Right lung (tissue), 10 donors: Measurements from ENCODE around the gene OR5AL1. TPM values are rescaled to one million over a fixed set of nuclear protein-coding genes. Genes with fewer than 3 reads are reported as not detected.
"Not testable (repeated sequence)": the region's sequence is repeated elsewhere in the genome, so short reads cannot be mapped to it uniquely, and the experiment has no call there.

Experiments
- DNase-seq, 2 donors: peaks; one replicate each; pipeline ENCODE4 v3.0.0-alpha.2; 2013
- long read RNA-seq, 8 donors: transcript quantifications; one replicate each; lab custom pipeline, GENCODE V29; 2026
- polyA plus RNA-seq, 5 donors: library from polyadenylated mRNA; unstranded; fragments of 120-200 nt; gene quantifications; one replicate each; pipeline versions ENCODE4 v1.2.1 to v1.2.3, GENCODE V29; 2013; ENCODE audit warnings: inconsistent platforms in 1 of 5, low replicate concordance in 1 of 5; ENCODE audit not compliant: insufficient read length in 5 of 5, insufficient read depth in 1 of 5

The OR5AL1 gene
- not detected for polyA plus RNA-seq
- long read RNA-seq, donor 1 = 0 reads
- long read RNA-seq, donor 2 = 0 reads
- long read RNA-seq, donor 3 = 0 reads
- long read RNA-seq, donor 4 = 0 reads
- long read RNA-seq, donor 5 = 0 reads
- long read RNA-seq, donor 6 = 0 reads
- long read RNA-seq, donor 7 = 0 reads
- long read RNA-seq, donor 8 = 0 reads

- no peak for DNase-seq
Observed at GRCh38 chr11:56412396-56412795, at the start of gene OR5AL1. TSS of gene OR5AL1 (plus strand) at chr11:56412696.

GRCh38 chr11:56375324-56375723 lies 37.2 kb upstream of the OR5AL1 start, which contains the start of gene OR8U1:
TSS of gene OR8U1 (plus strand) at chr11:56375624. CDS start at chr11:56375624, 0 bp downstream.
- DNase-seq = no peak

GRCh38 chr11:56380120-56380519 lies 32.4 kb upstream of the OR5AL1 start:
- no peak for DNase-seq

- DNase-seq = no peak
Observed at GRCh38 chr11:56394381-56394780, 18.1 kb upstream of the OR5AL1 start.

- DNase-seq = no peak
Observed at GRCh38 chr11:56396047-56396446, 16.4 kb upstream of the OR5AL1 start.

- not testable (repeated sequence) for DNase-seq
Observed at GRCh38 chr11:56401858-56402461, 10.5 kb upstream of the OR5AL1 start.

GRCh38 chr11:56404393-56404792 lies 8.1 kb upstream of the OR5AL1 start:
- DNase-seq = no peak

- no peak for DNase-seq
Observed at GRCh38 chr11:56410801-56411200, 1.7 kb upstream of the OR5AL1 start.

- no peak for DNase-seq
Observed at GRCh38 chr11:56453521-56453920, 41.0 kb downstream of the OR5AL1 start.

GRCh38 chr11:56457076-56457475 lies 44.6 kb downstream of the OR5AL1 start:
- DNase-seq = no peak

Other genes with a start within 250 kb of the OR5AL1 start
- not detected for gene OR5J2, start 236.1 kb upstream of the OR5AL1 start, polyA plus RNA-seq
- not detected for gene OR5T2, start 178.4 kb upstream of the OR5AL1 start, polyA plus RNA-seq
- not detected for gene OR5T3, start 160.4 kb upstream of the OR5AL1 start, polyA plus RNA-seq
- not detected for gene OR5T1, start 138.5 kb upstream of the OR5AL1 start, polyA plus RNA-seq
- gene OR8H1, start 120.4 kb upstream of the OR5AL1 start, polyA plus RNA-seq = under 1 TPM in 1 of 5 donors, not detected in 4; 0.04 TPM
- gene OR8K3, start 97.6 kb upstream of the OR5AL1 start, polyA plus RNA-seq = not detected
- not detected for gene OR8K1, start 66.7 kb upstream of the OR5AL1 start, polyA plus RNA-seq
- not detected for gene OR8J1, start 58.4 kb upstream of the OR5AL1 start, polyA plus RNA-seq
- not detected for gene OR8U1, start 37.1 kb upstream of the OR5AL1 start, polyA plus RNA-seq
- gene OR5M3, start 60.7 kb downstream of the OR5AL1 start, polyA plus RNA-seq = not detected
- gene OR5M8, start 78.7 kb downstream of the OR5AL1 start, polyA plus RNA-seq = not detected
- gene OR5M11, start 130.6 kb downstream of the OR5AL1 start, polyA plus RNA-seq = not detected
- not detected for gene OR5M10, start 165.0 kb downstream of the OR5AL1 start, polyA plus RNA-seq
- not detected for gene OR5M1, start 202.2 kb downstream of the OR5AL1 start, polyA plus RNA-seq
- not detected for gene OR5AP2, start 229.7 kb downstream of the OR5AL1 start, polyA plus RNA-seq